Stimulated activated CD8-positive, alpha-beta memory T cell treated with anti-CD3 and anti-CD28 coated beads, Interleukin-15, amount 100 ng/mL, for 48 hours (primary cell): ENCODE measurements around the gene CCDC85C.

Experiments used
- DNase-seq, 2 donors: peaks; one replicate each; pipeline ENCODE4 v3.0.0-alpha.2; 2020; ENCODE audit warnings: low read depth in 2 of 2

The CCDC85C gene

DNA sequence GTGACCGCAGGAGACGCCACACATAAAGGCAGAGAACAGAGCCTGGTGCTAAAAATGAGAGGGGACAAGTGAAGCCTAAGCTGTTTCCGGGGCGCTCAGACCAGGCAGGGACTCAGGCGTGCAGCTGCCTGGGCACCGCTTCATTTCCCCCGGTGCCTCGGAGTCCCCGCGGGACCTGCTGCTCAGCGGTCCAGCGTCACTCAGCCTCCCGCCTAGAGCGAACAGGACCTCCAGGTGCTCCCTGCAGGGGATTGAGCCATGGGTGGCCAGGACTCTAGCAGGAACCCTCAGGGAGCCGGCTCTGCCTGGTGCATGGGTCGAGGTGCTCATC is 31.0 kb downstream of the CCDC85C start:
- no peak for DNase-seq

DNA sequence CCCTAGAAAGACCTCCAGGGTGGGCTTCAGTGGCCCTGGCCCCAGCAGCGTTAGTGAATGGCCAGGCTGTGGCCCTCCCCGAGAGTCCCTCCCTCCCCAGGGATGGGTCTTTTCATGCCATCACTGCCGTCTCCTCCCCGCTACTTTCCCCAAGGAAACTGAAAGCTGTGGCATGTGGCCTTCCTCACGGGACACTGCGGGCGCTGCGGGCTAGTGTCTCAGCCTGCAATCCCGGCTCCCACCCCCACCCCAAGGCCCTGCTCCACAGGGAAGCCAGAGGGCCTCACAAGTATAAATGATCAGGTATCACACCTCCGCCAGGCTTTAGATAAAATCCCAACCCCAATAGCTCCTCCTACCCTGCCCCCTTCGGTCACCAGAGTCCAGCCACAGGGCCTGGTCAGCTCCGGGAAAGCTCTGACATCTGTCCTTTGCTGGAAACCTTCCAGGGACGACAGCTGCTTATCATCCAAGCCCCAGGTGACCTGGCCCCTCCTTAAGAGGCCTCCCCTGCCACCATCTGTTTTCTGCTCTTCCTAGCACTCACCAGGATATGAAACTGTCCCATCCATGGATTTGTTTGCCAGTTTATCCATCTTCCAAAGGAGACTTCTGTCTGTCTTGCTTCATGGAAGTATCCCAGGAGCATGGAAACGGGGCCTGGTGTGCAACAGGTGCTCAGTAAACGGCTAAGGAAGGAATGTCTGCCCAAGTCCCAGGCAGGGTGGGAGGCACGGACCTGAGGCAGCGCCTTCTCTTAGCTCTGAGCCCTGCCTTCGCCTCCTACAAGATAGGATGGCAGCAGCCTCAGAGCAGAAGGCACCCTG is 31.6 kb downstream of the CCDC85C start:
- no peak for DNase-seq

DNA sequence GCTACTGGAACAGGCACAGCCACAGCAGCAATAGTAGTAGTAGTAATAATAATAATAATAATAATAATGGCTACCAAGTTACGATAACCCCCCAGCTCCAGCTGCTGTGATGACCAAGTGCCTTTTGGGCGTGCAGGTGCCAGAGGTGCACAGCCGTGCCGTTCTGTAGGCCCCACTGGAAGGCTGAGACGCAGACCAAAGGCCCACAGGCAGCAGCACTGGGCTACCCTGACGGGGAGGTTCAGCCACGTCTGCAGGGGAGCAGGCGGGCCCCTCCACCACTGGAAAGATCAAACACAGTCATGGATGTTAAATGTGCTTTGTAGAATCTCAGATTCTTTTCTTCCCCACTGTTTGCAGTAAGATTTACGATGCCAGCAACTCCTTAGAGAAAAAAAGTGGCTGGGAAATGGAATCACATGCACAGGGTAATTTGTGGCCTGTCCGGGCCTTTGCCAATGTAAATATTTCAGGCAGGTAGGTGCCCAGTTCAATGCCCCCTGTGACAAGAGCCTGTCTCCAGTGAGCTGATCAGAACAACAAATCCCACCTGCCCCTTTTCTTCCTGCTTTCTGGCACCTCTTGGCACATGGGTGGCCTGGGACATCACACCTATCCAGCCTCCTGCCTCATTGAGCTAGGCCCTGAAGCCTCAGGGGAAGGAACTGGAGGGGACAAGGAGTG is 32.6 kb downstream of the CCDC85C start:
- no peak for DNase-seq

DNA sequence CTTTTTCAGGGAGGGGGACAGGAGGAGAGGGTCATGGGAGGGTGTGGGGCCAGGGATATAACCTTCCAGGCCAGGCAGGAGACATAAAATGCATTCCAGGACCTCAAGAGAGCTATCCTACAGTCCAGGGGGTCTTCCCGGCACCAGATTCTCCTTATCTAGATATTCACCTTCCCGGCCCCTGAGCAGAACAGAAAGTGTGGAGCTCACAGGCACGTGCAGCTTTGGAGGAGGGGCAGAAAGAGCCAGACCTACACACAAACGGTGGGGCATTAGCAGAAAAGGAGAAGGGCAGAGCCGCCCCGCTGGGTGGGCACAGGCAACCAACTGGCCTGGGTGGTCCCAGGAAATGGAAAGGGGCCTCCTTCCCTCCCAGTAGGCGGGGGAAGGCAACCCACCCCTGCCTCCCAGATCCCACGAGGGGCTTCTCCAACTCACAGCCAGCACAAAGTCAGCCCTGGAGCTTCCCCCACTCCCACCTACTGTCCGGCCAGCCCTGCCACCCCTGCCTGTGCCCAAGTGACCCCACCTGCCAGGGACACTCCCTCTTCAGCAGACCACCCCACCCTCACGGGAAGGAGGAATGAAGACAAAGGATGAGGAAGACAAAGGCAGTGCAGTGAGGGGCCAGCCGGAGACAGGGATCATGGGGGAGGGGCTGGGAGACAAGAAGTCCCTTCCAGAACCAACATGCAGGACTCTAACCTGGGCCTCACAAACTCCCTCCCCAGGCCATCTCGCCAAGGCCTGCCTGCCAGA is 33.3 kb downstream of the CCDC85C start:
- no peak for DNase-seq

DNA sequence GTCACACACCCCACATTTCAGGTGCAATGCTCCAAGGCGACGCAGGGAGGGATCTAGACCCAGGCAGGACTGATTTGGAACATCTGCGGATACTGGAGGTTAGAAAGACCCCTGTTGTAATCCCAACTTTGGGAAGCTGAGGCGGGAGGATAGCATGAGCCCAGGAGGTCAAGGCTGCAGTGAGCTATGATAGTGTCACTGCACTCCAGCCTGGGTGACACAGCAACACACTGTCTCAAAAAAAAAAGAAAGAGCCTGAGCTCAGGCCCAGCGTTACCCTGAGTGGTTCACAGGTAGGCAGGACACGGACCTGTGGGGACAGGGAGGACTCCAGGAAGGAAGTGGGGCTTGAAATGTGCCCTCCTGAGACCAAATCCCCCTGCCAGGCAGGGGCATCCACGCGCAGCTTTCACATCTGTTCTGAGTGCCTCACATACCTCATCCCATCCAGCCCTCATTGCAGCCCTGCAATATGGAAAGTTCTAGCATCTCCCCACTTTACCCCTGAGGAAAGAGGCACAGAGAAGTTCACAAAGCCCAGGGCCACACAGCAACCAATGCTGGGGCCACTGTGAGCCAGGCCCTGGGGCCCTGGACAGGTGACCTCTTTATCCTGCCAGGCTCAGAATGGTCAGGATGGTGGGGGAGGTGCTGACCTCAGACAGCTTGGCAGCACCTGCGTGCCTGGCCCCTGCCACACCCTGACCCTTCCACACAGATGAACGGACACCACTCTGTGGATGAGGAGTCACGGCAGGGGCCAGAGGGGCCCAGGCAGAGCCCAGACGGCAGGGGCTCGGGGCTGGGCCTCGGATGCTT is 34.1 kb downstream of the CCDC85C start:
- DNase-seq: no peak

DNA sequence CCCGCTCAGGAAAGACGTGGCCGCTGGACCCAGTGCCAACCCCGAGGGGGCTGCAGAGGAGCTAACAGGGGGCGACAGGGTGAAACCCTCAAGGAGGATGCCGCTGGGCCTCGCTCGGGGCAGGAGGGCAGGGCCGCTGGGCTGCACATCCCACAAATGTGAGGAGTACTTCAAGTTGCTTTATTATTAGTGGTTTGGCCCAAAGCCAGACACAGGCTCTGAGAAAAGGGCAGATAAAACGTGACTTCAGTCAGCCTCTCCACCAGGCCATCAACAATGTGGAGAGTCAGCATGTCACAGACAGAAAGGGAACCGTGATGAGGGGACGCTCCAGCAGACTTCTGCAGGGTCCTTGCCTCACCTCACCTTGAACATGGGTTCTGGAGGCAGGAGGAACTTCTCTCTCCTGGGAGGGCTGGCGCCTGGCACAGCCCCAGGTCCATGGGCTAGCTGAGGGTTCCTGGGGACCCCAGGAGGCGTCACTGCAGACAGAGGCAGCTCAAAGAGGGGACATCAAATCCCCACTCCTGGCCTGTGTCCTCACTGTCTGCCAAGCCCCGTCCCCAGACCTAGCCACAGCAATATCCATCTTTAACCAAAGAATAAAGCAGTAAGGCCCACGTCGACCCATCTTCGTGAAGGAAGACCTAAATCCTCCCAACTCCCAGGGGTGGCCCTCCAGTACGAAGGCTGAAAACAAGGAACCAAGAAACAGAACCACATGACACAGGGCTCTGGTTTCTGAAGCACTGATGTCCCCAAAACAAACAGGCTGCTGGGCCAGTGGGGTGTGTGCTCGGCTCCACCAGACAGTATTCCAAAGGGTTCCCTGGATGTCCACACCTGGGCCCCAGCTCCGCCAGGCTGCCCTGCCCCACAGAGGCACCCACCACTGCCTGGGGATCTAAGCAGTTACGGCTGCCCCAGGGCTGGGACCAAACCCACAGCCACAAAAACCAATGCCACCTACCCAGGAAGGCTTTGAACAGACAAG is 35.1 kb downstream of the CCDC85C start:
- DNase-seq: no peak

DNA sequence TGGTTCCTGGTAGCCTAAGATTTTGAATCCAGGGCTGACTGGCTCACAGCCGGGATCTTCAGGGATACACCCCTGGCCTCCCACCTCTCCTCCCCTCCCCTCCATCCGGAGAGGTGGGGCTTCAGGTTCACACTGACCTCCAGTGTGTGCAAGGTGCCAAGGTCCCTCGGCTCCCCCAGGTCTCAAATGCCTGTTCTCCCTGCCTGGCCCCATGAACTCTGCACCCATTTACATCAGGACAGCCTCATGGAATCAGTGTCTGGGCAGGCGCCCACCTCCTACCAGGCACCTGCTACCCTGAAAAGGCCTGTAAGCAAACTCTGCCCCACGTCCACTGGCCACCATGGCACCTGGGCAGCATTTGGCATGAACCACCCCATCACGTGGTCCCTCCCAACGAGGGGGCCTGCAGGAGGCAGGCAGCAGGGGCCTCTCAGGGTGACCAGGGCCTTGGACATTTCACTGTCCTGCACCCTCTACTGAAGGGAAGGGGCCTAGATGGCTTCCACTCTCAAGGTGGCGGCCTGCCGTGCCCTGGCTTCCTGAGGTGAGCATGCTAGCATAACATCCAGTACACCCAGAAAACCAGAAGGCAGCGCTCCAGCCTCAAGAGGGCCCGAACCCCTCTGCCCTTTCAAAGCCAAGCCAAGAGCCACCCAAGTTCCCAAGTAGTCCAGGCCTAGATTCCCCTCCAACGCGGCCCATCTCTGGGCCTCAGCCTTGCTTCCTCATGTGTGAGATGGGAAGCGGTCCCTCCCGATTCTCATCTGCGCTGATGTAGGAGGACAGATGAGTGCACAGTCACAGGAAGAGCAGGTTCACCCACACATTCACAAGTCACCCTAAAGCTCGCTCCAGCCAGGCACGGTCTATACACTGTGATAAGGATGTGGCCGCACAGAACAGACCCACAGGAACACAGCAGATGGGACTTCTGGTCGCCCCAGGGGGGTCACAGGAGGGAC is 37.3 kb downstream of the CCDC85C start:
- no peak for DNase-seq

DNA sequence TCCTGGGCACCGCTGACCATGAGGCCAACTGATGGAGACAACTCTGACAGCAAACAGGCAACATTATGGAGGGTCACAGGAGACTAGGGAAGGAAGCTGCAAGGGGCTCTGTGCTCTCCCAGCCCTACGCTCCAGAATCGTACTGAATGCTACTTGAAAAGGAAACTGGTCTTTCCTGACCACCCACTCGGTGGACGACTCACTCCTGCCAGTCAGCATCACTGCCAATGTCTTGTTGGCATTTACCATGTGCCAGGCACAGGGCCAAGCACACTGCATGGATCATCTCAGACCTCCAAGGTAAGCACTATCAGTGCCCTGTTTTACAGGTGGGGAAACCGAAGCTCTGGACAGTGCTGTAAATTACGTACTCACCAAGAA is 38.0 kb downstream of the CCDC85C start:
- no peak for DNase-seq

DNA sequence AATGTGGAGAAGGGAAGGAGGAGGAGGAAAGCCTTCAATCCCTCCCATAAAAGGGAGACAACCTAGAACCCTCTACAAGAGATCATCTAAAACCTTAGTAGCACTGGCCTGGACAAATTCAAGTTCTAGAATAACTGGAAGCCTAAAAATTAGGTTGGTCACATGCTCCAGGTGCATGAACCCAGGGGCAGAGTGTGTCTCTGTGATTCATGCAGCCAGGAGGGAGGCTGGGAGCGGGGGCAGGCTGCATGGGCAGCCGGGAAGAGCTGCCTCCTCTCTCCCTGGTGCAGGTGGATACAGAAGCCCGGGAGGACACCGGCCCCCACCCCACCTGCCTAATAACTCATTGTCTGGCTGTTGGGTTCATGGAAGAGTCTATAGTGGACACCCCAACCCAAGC is 38.6 kb downstream of the CCDC85C start:
- no peak for DNase-seq

DNA sequence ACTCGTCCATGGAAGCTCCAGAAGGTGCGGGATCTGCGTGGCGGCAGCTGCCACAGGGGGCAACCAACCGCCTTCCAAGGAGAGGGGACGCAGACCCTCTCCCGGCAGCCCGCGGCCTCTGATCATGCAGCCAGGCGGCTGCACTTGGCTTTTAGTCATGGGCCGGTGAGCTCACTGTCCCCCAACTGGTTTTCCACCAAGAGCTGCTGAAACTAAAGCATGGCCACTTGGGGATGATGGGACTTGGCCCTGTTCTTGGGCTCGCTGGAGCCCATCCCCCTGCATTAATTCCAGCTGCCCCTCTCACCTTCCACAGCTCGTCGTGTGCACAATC is 39.1 kb downstream of the CCDC85C start:
- DNase-seq: no peak

DNA sequence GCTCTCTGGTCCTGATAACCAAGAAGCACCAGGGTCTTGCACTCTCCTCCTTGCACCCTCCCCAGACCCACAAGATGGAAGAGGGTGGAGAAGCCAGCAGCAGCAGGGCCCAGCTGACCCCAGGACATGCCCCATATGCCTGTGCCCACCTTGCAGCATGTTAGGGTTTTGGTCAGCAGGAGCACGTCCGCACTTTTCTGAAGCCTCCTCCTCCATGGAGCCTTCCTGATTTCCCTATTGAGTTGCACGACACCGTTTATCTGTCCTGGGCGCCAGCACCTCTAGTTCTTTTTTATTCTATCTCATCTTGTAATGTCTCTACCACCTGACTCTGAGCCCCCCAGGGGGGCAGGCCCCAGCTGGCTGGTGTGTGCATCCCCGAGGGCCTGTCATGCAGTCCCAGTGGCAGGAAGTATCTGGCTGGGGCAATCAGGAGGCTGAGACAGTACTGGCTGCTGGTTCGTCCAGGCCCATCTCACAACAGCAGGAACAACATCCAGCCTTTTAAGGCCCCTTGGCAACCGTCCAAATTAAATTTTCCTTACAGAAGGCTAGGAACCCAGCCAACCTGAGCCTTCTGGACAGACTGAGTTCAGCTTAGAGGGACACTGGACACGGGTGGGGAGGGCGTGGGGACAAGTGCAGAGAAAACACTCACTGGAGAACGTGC is 39.6 kb downstream of the CCDC85C start:
- DNase-seq: no peak

DNA sequence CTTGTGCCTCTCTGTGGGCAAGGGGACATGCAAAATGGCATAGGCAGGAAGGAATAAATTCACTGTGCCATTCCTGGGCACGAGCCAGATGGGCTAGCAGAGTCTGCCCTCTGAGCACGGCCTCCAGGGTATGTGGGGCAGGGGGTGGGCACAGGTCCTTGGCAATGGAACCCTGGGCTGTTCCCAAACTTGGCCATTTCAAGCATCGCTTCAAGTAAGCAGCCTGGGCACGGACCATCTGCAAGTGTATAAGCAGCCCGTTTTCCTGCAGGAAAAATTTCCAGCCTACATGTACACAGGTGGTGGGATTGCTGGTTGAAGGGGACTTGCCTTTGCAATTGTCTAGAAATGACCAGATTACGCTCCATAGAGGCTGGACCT is 40.3 kb downstream of the CCDC85C start:
- DNase-seq: no peak

DNA sequence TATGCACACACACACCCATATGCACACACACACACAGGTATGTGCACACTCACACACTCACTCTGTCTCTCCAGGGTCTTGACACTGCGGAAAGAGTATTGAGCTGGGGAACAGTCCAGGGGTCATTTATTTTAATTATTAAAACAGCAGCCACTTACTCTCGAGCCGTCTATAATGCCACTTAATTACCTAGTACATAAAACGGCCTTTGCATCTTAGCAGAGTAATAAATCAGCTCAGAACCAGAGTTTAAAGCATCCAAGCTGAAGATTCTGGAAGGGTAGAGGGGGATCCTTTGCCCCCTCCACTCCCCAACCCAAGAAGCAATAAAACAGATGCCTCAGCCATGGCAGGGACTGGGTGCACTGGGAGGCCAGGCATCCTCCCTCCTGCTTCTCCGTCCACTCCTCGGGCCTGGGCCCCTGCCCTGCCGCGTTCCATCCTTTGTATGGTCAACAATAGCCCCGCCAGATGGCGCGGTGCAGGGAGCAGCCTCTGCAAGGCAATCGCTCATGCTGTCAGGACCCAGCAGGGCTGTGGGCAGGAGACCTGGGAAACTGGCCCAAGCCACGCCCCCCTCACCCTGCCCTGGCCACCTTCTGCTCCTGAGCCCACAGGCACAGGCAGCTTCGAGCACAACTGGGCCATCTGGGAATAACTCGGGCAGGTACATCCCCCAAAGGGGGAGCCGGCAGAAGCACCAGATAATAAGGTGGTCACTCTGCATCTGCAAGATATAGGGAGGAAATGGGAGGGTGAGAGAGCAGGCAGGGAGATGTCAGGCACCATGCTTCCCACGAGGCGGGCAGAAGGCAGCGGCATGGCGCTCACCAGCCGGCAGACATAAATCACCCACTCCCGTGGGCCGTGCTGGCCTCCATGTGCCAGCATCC is 40.9 kb downstream of the CCDC85C start:
- no peak for DNase-seq

DNA sequence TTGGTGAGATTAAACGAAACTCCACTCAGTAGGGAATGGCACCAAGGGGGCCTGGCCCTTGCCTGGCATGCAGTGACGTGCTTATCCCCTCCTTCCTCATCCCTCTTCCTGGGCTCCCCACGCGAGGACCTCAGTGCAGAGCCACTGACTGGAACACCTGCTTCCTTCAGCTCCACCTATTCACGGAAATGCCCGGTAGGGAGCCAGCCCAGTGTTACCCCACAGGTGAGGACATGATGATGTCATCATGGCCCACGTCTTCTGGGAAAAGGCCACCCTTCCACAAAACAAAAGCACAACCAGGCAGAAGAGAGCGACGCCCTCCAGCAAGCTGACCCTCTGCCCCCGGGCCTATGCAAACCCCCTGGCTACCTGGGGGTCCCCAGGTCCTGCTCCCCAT is 42.1 kb downstream of the CCDC85C start:
- no peak for DNase-seq

DNA sequence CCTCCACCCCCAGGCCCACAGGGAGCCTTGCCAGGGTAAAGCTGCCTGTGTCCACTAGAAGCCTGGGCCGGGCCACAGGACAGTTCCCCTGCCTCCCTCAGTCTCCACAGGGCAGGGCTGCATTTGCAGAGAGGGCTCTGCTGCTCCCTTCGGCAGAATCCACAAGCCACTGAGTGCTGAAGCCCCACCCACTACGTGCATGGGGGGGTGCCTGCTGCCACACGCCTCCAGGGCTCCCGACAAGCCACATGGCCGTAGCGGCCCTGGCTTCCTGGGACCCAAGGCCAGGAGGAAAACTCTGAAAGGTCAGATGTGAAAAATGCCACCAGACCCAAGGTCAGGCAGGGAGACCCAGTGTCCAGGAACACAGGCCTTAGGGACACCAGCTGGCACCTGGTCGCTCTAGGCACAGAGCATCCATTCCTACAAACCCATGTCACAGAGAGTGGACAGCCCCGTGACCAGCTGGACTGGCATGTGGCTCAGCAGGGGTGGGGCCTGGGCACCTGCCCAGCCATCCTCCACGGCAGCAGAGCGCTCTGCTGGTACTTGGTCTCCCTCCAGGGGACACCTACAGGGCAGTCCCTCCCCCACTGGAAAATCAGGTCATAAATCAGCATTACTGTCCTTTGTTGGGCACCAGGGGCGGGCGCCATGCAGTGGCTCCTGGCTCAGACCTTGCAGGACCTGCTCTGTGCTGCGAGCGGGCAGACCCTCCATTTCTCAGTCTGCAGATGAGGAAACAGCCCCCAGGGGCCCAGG is 42.9 kb downstream of the CCDC85C start:
- no peak for DNase-seq

DNA sequence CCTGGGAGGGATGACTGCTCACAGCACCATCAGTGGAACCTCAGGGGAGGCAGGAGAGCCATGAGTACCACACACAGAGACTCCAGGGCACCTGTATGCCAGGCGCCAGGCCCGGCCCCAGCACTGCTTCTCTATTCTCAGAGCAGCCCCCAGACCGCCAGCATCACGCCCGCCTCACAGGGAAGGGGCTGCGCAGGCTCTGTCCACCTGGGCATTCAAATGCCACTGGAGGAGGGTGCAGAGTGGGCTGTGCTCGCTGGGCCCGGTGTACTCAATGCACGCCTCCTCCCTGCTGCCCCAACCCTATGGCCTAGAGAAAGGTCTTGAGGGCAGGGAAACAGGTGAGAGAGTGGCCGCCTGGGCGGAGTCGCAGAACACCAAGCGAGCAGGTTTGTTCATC is 43.6 kb downstream of the CCDC85C start:
- DNase-seq: no peak

DNA sequence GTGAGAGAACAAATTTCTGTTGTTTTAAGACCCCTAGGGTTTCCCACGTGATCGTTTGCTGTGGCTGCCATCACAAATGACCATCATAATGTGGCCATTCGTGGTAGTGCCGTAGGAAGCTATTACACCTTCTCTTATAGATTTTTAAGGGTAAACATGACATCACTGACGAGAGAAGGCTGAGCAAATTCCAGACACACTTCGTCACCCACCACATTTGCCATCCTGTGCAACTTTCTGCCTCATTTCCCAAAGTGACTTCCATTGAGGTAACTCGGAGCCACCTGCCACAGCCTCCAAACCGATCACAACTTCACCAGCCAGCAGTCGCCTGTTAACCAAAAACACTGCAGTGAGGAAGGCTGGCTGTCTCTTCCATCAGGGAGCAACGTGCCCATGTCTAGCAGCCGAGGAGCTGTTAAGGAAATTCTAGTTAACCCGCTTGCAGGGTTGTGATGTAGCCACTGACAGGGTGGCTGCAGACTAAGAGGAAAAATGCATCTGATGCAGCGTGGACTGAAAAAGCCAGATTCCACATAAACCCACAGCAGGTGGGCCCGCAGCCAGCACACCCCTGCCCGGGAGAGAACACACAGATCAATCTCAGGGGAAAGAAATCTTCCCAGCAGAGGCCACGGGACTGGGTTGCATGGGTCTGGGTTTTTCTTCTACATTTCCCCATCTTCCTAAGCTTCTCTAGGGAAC is 44.6 kb downstream of the CCDC85C start:
- no peak for DNase-seq
